ENCODE results near the gene HELZ.

DNA sequence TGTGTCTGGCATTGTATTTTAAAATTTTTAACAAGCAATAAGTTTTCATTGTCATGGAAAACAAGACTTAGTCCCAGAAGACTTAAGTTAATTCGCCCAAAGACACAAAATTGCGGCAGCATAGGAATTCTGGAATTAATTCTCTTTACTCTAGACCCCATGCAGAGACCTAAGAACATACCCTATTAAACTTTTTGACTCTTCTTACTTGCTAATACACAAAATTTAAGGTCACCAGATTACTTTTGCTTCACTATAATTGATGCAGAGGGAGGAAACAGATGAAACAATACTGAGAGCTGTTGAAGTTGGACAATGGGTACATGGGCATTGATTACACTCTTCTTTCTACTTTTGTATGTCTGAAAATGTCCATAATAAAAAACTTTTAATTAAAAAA, 12.6 kb downstream of the HELZ start:
- TF ChIP-seq, protein P1, sequence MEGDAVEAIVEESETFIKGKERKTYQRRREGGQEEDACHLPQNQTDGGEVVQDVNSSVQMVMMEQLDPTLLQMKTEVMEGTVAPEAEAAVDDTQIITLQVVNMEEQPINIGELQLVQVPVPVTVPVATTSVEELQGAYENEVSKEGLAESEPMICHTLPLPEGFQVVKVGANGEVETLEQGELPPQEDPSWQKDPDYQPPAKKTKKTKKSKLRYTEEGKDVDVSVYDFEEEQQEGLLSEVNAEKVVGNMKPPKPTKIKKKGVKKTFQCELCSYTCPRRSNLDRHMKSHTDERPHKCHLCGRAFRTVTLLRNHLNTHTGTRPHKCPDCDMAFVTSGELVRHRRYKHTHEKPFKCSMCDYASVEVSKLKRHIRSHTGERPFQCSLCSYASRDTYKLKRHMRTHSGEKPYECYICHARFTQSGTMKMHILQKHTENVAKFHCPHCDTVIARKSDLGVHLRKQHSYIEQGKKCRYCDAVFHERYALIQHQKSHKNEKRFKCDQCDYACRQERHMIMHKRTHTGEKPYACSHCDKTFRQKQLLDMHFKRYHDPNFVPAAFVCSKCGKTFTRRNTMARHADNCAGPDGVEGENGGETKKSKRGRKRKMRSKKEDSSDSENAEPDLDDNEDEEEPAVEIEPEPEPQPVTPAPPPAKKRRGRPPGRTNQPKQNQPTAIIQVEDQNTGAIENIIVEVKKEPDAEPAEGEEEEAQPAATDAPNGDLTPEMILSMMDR (IDR thresholded peaks at IDR 0.05; ENCODE audit: insufficient read depth, low read depth, low read length) = no peak
- no peak for TF ChIP-seq EZH2 (IDR thresholded peaks at IDR 0.05; ENCODE audit: insufficient read depth, low read length)
